ENCODE measurements around the gene AGRN.
A peak's percentile ranks its signal among the peaks of the same experiment; 100 is the strongest.

- TF ChIP-seq CTCF (IDR thresholded peaks at IDR 0.05) = peak in 2 of 6 experiments; percentile 4 to 25
- peak in 1 of 4 donors; percentile 70 for TF ChIP-seq POLR2A (IDR thresholded peaks at IDR 0.05)
These were observed 19.4 kb upstream of the AGRN start for GRCh38 chr1:1000357-1001056.
